Measurements from ENCODE around the gene FADS3. TPM values are rescaled to one million over a fixed set of nuclear protein-coding genes. Genes with fewer than 3 reads are reported as not detected.

The FADS3 gene
- total and polyA plus RNA-seq, 2 of the 4 experiments (the other 2 are of a cell fraction) = 54.5 to 110 TPM

DNA sequence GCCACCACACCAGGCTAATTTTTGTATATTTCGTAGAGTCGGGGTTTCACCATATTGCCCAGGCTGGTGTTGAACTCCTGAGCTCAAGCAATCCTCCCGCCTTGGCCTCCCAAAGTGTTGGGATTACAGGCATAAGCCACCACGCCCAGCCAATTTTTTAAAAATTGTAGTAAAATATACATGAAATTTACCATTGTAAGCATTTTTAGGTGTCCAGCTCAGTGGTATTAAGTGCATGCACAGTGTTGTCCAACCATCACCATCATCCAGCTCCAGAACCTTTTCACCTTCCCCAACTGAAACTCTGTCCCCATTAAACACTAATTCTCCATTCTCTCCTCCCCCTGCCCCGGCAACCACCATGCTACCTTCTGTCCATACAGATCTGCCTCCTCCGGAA, 8.5 kb downstream of the FADS3 start:
- dilution Hi-C loops (cut with HindIII; ENCODE audit: low sequenced_read_pairs, unreplicated experiment) = no loop called here

More for the DNA sequence above, 8.5 kb downstream of the FADS3 start:
- no TSS peak for BruUV-seq (replicated peaks)
- no peak overlapping the region for H4K8ac ChIP-seq (ENCODE audit: low read depth in 2 of 2, low read length in 2 of 2)
- H3K36me3 ChIP-seq (ENCODE audit: control insufficient read depth, insufficient read depth, low read length) = peaks cover 17% of the 10 kb centered on the region
- H3K4ac ChIP-seq (ENCODE audit: low read depth, low read length) = no peak overlapping the region; the same call in 1 of the 2 replicates
- ChIA-PET CTCF (interaction anchor here (1.9 kb wide), 1 partner anchor 225 kb away, joined by 6 read pairs; no protein-coding TSS in a partner anchor), POLR2A (ENCODE audit: unreplicated experiment) (no interaction called here)
- 0 out of 2 replicates have a peak overlapping the region, but pooled peaks have one; percentile 1 for H2AK5ac ChIP-seq (ENCODE audit: low read depth, low read length)
- peaks cover 23 to 70% of the 10 kb centered on the region in 2 experiments for H3K79me1 ChIP-seq (ENCODE audit: low read depth in 1 of 2, low read length in 2 of 2)
- H4K91ac ChIP-seq (ENCODE audit: insufficient read depth, low read depth, low read length) = no peak overlapping the region; the same call in 1 of the 2 replicates
- H3K18ac ChIP-seq (ENCODE audit: low read depth, low read length) = no peak overlapping the region
- 0 out of 2 replicates have a peak overlapping the region, but pooled peaks have one; percentile 47 for H2BK20ac ChIP-seq (ENCODE audit: low read depth, low read length)
- peaks cover 23% of the 10 kb centered on the region; the same call in 1 of the 2 replicates for H4K20me1 ChIP-seq (ENCODE audit: insufficient read depth, low read length)
- no peak overlapping the region for H3K27ac ChIP-seq (ENCODE audit: insufficient read depth, low read length)
- peaks cover 3% of the 10 kb centered on the region; the same call in 1 of the 2 replicates for H3K9me3 ChIP-seq (ENCODE audit: control insufficient read depth, insufficient read depth, low read length)
- H3K4me2 ChIP-seq (ENCODE audit: low read depth, low read length) = no peak overlapping the region
- no peak overlapping the region for H3K14ac ChIP-seq (replicated peaks; ENCODE audit: low read depth, low read length)
- no peak for TF ChIP-seq POLR2A (IDR thresholded peaks at IDR 0.05; ENCODE audit: low read depth, low read length)
- TF ChIP-seq USF2 (IDR thresholded peaks at IDR 0.05; ENCODE audit: low read depth, low read length) = no peak
- TF ChIP-seq NFE2L2 (IDR thresholded peaks at IDR 0.05; ENCODE audit: low read depth, low read length) = no peak
- no peak for TF ChIP-seq CTCF (conservative IDR thresholded peaks at IDR 0.05; ENCODE audit: low read depth, low read length)
- no peak for TF ChIP-seq ELK1 (IDR thresholded peaks at IDR 0.05; ENCODE audit: borderline replicate concordance, low read depth, low read length)
- no peak for TF ChIP-seq CEBPB (IDR thresholded peaks at IDR 0.05; ENCODE audit: low read depth, low read length)
- no peak for TF ChIP-seq BHLHE40 (IDR thresholded peaks at IDR 0.05; ENCODE audit: low read depth, low read length)
- TF ChIP-seq MXI1 (IDR thresholded peaks at IDR 0.05; ENCODE audit: borderline replicate concordance, low read depth, low read length) = no peak
- no peak for TF ChIP-seq RCOR1 (IDR thresholded peaks at IDR 0.05; ENCODE audit: insufficient replicate concordance, low read length)
- TF ChIP-seq SMC3 (IDR thresholded peaks at IDR 0.05; ENCODE audit: low read depth, low read length) = no peak
- no peak for TF ChIP-seq MAFK (IDR thresholded peaks at IDR 0.05; ENCODE audit: low read depth, low read length)
- no peak for TF ChIP-seq FOS (IDR thresholded peaks at IDR 0.05; ENCODE audit: low read depth, low read length)
- TF ChIP-seq RFX5 (IDR thresholded peaks at IDR 0.05; ENCODE audit: low read depth, low read length) = no peak
- TF ChIP-seq RAD21 (IDR thresholded peaks at IDR 0.05; ENCODE audit: low read length) = no peak
- TF ChIP-seq MAZ (IDR thresholded peaks at IDR 0.05; ENCODE audit: borderline replicate concordance, low read depth, low read length) = no peak
- no peak for TF ChIP-seq CHD1 (IDR thresholded peaks at IDR 0.05; ENCODE audit: low read depth, low read length)
- peaks cover 22% of the 10 kb centered on the region for H3K9me1 ChIP-seq (ENCODE audit: insufficient read depth, low read length)
- no peak overlapping the region for H3K9ac ChIP-seq (ENCODE audit: low read depth, low read length)
- no peaks in the 10 kb centered on the region for H3K27me3 ChIP-seq (ENCODE audit: control insufficient read depth, insufficient read depth, low read length)
- 36% methylated on average over 2 of the region's 6 CpGs; no CpG with 5 or more reads in 1 of the 2 experiments for WGBS, 2 experiments (ENCODE audit: extremely low coverage in 2 of 2, insufficient read length in 1 of 2)
- H4K5ac ChIP-seq (ENCODE audit: low read depth, low read length) = no peak overlapping the region
- H3K56ac ChIP-seq (ENCODE audit: extremely low read depth, insufficient read depth, low read length) = no peak overlapping the region
- H3K4me3 ChIP-seq (ENCODE audit: insufficient read depth, low read depth, low read length) = no peak overlapping the region
- H3K23ac ChIP-seq (ENCODE audit: low read depth, low read length) = 0 out of 2 replicates have a peak overlapping the region, but pooled peaks have one; percentile 20
- no peak overlapping the region for H2BK5ac ChIP-seq (ENCODE audit: low read depth, low read length, poor library complexity, severe bottlenecking)
- H2BK120ac ChIP-seq (ENCODE audit: low read depth, low read length) = no peak overlapping the region
- ATAC-seq (ENCODE audit: low read depth) (no peak), DNase-seq (no peak)
- intact Hi-C loops (cut with micrococcal nuclease) = no loop called here
- in situ Hi-C loops (cut with MboI; ENCODE audit: low sequenced_read_pairs) = no loop called here
- H3K4me1 ChIP-seq (ENCODE audit: control insufficient read depth, insufficient read depth, low read length) = peaks cover 10% of the 10 kb centered on the region
- H2BK15ac ChIP-seq (ENCODE audit: low read depth, low read length) = no peak overlapping the region
- H2AK9ac ChIP-seq (replicated peaks; ENCODE audit: low read depth, low read length, poor library complexity) = no peak overlapping the region
- no peak overlapping the region for H2AFZ ChIP-seq (replicated peaks; ENCODE audit: low read length, poor library complexity)
